Endothelial cell (in vitro differentiated cells): ENCODE results near the gene SPPL2C. TPM values are rescaled to one million over a fixed set of nuclear protein-coding genes. Genes with fewer than 3 reads are reported as not detected.

Source experiments
- DNase-seq: peaks from one replicate; pipeline ENCODE4 v3.0.0; 2021; ENCODE audit warnings: low spot score
- H3K27ac Mint-ChIP-seq: one replicate; pipeline ENCODE4 v1.8.0; 2021; ENCODE audit warnings: mixed read lengths, inconsistent platforms; ENCODE audit not compliant: unreplicated experiment
- H3K27me3 Mint-ChIP-seq: one replicate; pipeline ENCODE4 v1.8.0; 2021; ENCODE audit warnings: mild to moderate bottlenecking, moderate library complexity, mixed read lengths, inconsistent platforms; ENCODE audit not compliant: unreplicated experiment
- H3K36me3 Mint-ChIP-seq: one replicate; pipeline ENCODE4 v1.8.0; 2021; ENCODE audit warnings: mild to moderate bottlenecking, low read depth, mixed read lengths, inconsistent platforms; ENCODE audit not compliant: unreplicated experiment
- H3K4me1 Mint-ChIP-seq: one replicate; pipeline ENCODE4 v1.8.0; 2021; ENCODE audit warnings: mild to moderate bottlenecking, mixed read lengths, inconsistent platforms; ENCODE audit not compliant: unreplicated experiment
- H3K4me3 Mint-ChIP-seq: one replicate; pipeline ENCODE4 v1.8.0; 2021; ENCODE audit warnings: mild to moderate bottlenecking, mixed read lengths, inconsistent platforms; ENCODE audit not compliant: unreplicated experiment
- H3K9me3 Mint-ChIP-seq: one replicate; pipeline ENCODE4 v1.8.0; 2021; ENCODE audit warnings: mixed read lengths, inconsistent platforms; ENCODE audit not compliant: unreplicated experiment
- long read RNA-seq: library from polyadenylated mRNA; unstranded; transcript quantifications from one replicate; pipeline ENCODE4 v2.0.0, GENCODE V29; 2020; ENCODE audit not compliant: unreplicated experiment
- total RNA-seq: library from RNA; stranded (reverse); fragmentation: NEBNext Ultra II Directional; extraction: Animal tissue kit (Norgen Biotek cat#: 25700); gene quantifications from one replicate; pipeline ENCODE4 v1.2.1, GENCODE V29; 2021; ENCODE audit not compliant: unreplicated experiment
- TF ChIP-seq, protein P1 (sequence below): fragments of 200-600 bp; sonication (generic); IDR thresholded peaks from one replicate; pipeline ENCODE4 v1.5.0; 2021; ENCODE audit warnings: antibody characterized with exemption; ENCODE audit not compliant: unreplicated experiment

SPPL2C gene
- not detected for total RNA-seq
- long read RNA-seq: 0 reads

- Mint-ChIP-seq H3K27ac (no peak within 1 kb of the TSS), H3K4me3 (no peak within 1 kb of the TSS), H3K4me1 (no peaks in the 10 kb centered on the region), H3K27me3 (peaks cover 6% of the 10 kb centered on the region), H3K36me3 (no peaks in the 10 kb centered on the region), H3K9me3 (no peaks in the 10 kb centered on the region)
- TF ChIP-seq, protein P1, sequence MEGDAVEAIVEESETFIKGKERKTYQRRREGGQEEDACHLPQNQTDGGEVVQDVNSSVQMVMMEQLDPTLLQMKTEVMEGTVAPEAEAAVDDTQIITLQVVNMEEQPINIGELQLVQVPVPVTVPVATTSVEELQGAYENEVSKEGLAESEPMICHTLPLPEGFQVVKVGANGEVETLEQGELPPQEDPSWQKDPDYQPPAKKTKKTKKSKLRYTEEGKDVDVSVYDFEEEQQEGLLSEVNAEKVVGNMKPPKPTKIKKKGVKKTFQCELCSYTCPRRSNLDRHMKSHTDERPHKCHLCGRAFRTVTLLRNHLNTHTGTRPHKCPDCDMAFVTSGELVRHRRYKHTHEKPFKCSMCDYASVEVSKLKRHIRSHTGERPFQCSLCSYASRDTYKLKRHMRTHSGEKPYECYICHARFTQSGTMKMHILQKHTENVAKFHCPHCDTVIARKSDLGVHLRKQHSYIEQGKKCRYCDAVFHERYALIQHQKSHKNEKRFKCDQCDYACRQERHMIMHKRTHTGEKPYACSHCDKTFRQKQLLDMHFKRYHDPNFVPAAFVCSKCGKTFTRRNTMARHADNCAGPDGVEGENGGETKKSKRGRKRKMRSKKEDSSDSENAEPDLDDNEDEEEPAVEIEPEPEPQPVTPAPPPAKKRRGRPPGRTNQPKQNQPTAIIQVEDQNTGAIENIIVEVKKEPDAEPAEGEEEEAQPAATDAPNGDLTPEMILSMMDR: no peak
- no peak for DNase-seq
Measured at GRCh38 chr17:45844695-45845375, at the start of gene SPPL2C. TSS of gene SPPL2C (plus strand) at chr17:45844881. CDS start at chr17:45844907, 26 bp downstream.

DNA sequence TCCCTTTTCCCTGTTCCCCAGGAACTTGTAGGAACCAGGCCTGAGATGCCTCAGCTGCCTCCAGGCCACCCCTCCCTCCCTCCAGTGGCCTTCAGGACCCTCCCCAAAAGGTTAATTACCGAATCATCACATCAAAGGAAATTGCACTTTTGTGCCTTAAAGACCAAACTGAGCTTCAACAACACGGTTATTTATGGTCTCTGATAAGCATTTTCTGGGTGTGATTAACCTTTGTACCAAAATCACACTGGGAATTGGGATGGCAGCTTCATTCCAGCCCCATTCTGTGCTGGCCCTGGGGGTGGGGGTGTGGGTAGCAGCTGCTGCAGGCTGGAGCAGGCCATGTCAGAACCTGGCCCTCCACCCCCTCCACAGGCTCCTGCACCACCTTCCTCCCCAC is 43.9 kb upstream of the SPPL2C start:
- H3K36me3 Mint-ChIP-seq: no peaks in the 10 kb centered on the region
- no peaks in the 10 kb centered on the region for H3K9me3 Mint-ChIP-seq
- H3K4me1 Mint-ChIP-seq: no peaks in the 10 kb centered on the region
- TF ChIP-seq, protein P1: no peak
- H3K4me3 Mint-ChIP-seq: no peak overlapping the region
- no peak overlapping the region for H3K27ac Mint-ChIP-seq
- peaks cover 5% of the 10 kb centered on the region for H3K27me3 Mint-ChIP-seq
- no peak for DNase-seq

- no peaks in the 10 kb centered on the region for H3K36me3 Mint-ChIP-seq
- H3K27ac Mint-ChIP-seq: no peak overlapping the region
- TF ChIP-seq, protein P1: no peak
- H3K4me1 Mint-ChIP-seq: no peaks in the 10 kb centered on the region
- H3K9me3 Mint-ChIP-seq: no peaks in the 10 kb centered on the region
- H3K27me3 Mint-ChIP-seq: peaks cover 5% of the 10 kb centered on the region
- DNase-seq: no peak
- H3K4me3 Mint-ChIP-seq: no peak overlapping the region
Measured at GRCh38 chr17:45801421-45801820, 43.3 kb upstream of the SPPL2C start.

DNA sequence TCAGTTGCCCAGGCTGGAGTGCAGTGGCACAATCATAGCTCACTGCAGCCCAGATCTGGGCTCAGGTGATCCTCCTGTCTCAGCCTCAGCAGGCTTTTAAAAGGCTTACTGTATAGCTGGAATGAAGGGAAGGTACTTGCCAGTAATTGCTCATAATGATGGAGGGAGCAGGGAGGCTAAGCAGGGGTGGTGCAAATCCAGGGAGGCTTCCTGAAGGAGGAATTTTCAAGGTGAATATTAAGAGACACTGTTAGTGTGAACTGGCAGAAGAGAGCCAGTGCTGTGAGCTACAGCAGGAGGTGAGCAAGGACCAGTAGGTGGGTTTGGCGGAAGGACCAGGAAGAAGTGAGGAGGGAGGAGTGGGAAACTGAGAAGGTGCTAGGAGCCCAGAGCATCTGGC is 35.8 kb upstream of the SPPL2C start:
- Mint-ChIP-seq H3K27me3 (peaks cover 3% of the 10 kb centered on the region), H3K36me3 (no peaks in the 10 kb centered on the region), H3K9me3 (no peaks in the 10 kb centered on the region), H3K27ac (no peak overlapping the region), H3K4me3 (no peak overlapping the region), H3K4me1 (no peaks in the 10 kb centered on the region)
- DNase-seq: no peak
- TF ChIP-seq, protein P1: no peak

- Mint-ChIP-seq H3K36me3 (no peaks in the 10 kb centered on the region), H3K27ac (no peak overlapping the region), H3K27me3 (peaks cover 3% of the 10 kb centered on the region), H3K4me1 (no peaks in the 10 kb centered on the region), H3K9me3 (no peaks in the 10 kb centered on the region), H3K4me3 (no peak overlapping the region)
- DNase-seq: no peak
- TF ChIP-seq, protein P1: no peak
Measured at GRCh38 chr17:45809499-45809898, 35.2 kb upstream of the SPPL2C start.
